Activated CD4-positive, alpha-beta memory T cell treated with anti-CD3 and anti-CD28 coated beads for 36 hours (primary cell): Measurements from ENCODE around the gene NAALADL2. TPM values are rescaled to one million over a fixed set of nuclear protein-coding genes. Genes with fewer than 3 reads are reported as not detected.
"Not testable (repeated sequence)": the region's sequence is repeated elsewhere in the genome, so short reads cannot be mapped to it uniquely, and the experiment has no call there.

ENCODE experiments used
- CTCF ChIA-PET: fragments of 350-600 bp; sonication (Branson Sonifier 250); formaldehyde crosslinking; loops from one replicate; lab custom pipeline; 2021; ENCODE audit warnings: antibody characterized with exemption, inconsistent platforms; lab: Charles Lee
- POLR2A ChIA-PET: fragments of 350-600 bp; sonication (Branson Sonifier 250); formaldehyde crosslinking; loops from one replicate; lab custom pipeline; 2021; ENCODE audit warnings: antibody characterized with exemption; lab: Charles Lee
- DNase-seq: peaks from one replicate; pipeline ENCODE4 v3.0.0-alpha.2; 2020
- H3K27ac Mint-ChIP-seq: one replicate; pipeline ENCODE4 v1.8.0; 2021; ENCODE audit warnings: mixed read lengths
- H3K27me3 Mint-ChIP-seq: one replicate; pipeline ENCODE4 v1.8.0; 2021; ENCODE audit warnings: mixed read lengths
- H3K36me3 Mint-ChIP-seq: one replicate; pipeline ENCODE4 v1.8.0; 2021; ENCODE audit warnings: mixed read lengths
- H3K4me1 Mint-ChIP-seq: one replicate; pipeline ENCODE4 v1.8.0; 2021; ENCODE audit warnings: low read depth, mixed read lengths
- H3K4me3 Mint-ChIP-seq: one replicate; pipeline ENCODE4 v1.8.0; 2021; ENCODE audit warnings: mild to moderate bottlenecking, mixed read lengths
- H3K9me3 Mint-ChIP-seq: one replicate; pipeline ENCODE4 v1.8.0; 2021; ENCODE audit warnings: mixed read lengths
- intact Hi-C: fragments of 100-400 bp; cut with micrococcal nuclease; formaldehyde crosslinking; loops from one replicate; pipeline ENCODE4 v1.15.1; 2023
- total RNA-seq, 2 experiments: library from RNA; stranded (reverse); gene quantifications; one replicate each; pipeline ENCODE4 v1.2.3, GENCODE V29; 2021

The NAALADL2 gene
- total RNA-seq, 2 experiments from 2014 or later, result not detected

DNA sequence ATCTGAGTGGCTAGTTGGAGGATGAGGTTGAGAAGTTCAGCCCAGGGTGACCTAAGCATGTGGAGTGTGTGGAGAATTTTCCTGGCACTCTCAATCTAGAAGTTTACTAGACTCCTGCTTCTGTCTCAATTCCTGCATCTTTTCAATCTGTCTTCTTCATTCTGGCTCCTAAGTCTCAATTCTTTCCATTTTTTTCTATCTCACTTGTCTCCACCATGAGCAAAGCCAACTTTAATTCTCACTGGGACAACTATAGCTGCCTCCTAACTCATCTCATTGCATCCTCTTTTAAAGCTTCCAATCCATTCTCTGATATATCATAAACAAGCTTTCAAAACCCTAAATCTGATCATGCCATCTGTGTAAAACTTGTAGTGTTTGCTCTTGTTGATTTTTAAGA lies 569.3 kb downstream of the NAALADL2 start:
- no peak for DNase-seq
- H3K27me3 Mint-ChIP-seq, result no peaks in the 10 kb centered on the region
- H3K4me1 Mint-ChIP-seq, result no peaks in the 10 kb centered on the region
- peaks cover 4% of the 10 kb centered on the region for H3K9me3 Mint-ChIP-seq
- CTCF ChIA-PET, result interaction anchor here (0.5 kb wide), 1 partner anchor 52 kb away, joined by 3 read pairs; no protein-coding TSS in a partner anchor
- H3K36me3 Mint-ChIP-seq, result no peaks in the 10 kb centered on the region
- H3K27ac Mint-ChIP-seq, result no peak overlapping the region
- POLR2A ChIA-PET, result no interaction called here
- intact Hi-C loops, result no loop called here
- no peak overlapping the region for H3K4me3 Mint-ChIP-seq

DNA sequence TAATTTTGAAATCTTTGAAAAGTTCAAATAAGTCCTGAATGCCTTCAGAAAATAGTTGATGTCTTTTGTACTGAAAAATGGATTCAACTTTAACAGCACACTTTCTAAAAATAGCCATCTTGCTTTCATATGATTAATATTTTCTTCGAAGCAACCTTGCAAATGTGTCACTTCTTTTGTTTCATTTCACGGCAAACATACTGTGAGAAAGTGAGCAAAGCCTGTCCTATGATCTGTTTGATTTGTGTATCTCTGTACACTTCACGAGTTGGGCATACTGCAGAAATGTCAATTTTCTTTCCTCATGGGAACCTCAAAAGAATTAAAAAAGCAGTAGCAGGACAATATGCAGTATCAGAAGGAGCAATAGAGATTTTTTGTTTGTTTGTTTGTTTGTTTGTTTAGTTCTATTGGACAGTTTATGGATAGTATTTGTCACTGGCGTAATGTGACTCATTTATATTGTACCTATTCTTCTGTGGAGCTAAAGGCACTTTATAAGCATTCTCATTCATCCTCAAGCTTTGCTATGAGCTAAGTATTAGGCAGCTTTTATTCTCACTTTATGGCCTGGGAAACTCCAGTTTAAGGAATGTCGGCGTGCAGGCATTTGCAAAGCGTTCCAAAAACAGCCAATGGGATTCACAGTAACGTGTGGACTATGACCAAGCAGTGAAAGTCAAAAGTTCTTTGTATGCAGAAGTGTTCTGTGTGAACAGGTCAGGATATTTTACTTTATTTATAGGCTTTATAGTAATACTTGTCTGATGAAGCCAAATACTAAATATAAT lies 572.0 kb downstream of the NAALADL2 start:
- no peak overlapping the region for H3K4me3 Mint-ChIP-seq
- no peaks in the 10 kb centered on the region for H3K4me1 Mint-ChIP-seq
- H3K36me3 Mint-ChIP-seq, result no peaks in the 10 kb centered on the region
- DNase-seq, result no peak
- intact Hi-C loops, result no loop called here
- H3K27ac Mint-ChIP-seq, result no peak overlapping the region
- peaks cover 1% of the 10 kb centered on the region for H3K9me3 Mint-ChIP-seq
- ChIA-PET POLR2A (no interaction called here), CTCF (no interaction called here)
- no peaks in the 10 kb centered on the region for H3K27me3 Mint-ChIP-seq

DNA sequence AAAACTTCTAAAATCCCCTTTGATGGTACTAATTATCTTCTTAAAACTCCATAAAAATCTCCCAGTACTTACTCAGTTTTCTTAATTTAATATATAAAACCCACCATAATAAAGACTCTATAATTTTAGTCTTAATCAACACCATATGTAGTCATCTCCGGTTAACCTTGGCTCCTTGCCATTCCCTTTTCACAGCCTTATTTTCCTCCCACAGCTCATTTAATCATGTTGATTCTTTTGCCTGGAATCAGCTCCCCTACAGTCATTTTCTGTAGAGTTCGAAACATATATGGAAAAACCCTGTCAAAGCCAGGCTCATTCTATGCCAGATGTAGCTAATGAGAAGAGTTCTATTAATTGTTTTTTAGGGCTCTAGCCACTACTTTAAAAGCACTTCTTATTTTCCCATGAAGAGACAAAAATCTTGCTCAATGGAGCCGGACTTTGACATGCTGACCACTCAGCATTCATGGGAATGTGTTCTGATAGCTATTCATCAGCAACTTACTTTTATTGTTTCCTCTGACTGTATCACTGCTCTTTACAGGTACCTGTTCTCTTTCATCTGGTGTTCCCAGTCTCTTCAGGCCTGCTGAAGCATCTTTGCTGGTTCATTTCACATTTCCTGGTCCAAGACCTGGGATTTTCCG lies 573.4 kb downstream of the NAALADL2 start:
- ChIA-PET CTCF (no interaction called here), POLR2A (no interaction called here)
- intact Hi-C loops, result no loop called here
- Mint-ChIP-seq H3K4me3 (no peak overlapping the region), H3K36me3 (no peaks in the 10 kb centered on the region), H3K9me3 (peaks cover 3% of the 10 kb centered on the region), H3K27me3 (no peaks in the 10 kb centered on the region), H3K4me1 (no peaks in the 10 kb centered on the region), H3K27ac (no peak overlapping the region)
- DNase-seq, result no peak

DNA sequence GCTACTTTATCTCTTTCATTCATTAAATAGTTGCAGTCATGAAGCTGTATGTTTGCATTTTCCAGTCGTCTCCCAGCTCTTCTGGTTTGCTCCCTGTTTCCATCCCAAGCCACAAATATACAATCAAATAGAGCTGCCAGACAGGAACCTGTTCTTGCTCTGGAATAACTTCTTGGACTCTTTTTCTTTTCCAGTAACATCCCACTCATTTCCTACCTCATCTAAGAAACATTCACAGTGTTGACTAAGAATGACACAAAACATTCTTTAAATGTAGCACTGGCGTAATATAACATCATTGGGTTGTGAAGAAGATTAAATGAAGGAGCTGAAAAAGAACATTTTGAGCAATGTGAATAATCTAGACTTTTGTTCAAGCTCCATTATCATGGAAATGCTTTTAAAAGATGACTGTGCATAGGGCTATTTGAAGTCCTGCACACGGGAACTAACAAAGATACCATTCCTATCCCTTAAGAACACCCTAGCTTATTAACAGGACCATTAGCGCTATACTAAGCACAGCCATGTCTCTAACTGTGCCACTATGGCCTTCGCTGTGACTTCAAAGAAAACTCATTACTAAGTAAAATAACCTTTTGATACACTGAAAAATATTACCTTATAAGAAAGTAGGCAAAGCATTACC lies 574.0 kb downstream of the NAALADL2 start:
- DNase-seq, result no peak
- no peaks in the 10 kb centered on the region for H3K4me1 Mint-ChIP-seq
- ChIA-PET POLR2A (no interaction called here), CTCF (no interaction called here)
- no peaks in the 10 kb centered on the region for H3K27me3 Mint-ChIP-seq
- no peaks in the 10 kb centered on the region for H3K36me3 Mint-ChIP-seq
- H3K9me3 Mint-ChIP-seq, result peaks cover 4% of the 10 kb centered on the region
- intact Hi-C loops, result no loop called here
- no peak overlapping the region for H3K27ac Mint-ChIP-seq
- no peak overlapping the region for H3K4me3 Mint-ChIP-seq

DNA sequence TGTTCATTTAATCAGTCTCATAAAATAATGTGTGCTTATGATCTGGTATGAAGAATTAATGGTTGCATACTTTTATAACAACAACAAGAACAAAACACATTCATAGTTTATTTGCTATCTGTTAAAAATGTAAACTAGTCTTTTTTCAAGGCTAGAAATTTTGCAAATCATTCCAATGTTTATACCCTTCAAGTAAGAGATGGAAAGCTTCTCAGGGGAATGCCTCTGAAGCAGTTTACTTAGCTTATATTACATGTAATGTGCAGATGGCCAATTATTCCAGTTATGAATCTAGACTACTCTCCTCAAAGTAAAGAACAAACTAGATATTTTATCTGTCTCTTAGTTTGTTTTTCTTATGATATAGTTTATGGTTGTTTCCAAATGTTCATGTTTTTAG lies 575.4 kb downstream of the NAALADL2 start:
- POLR2A ChIA-PET, result no interaction called here
- CTCF ChIA-PET, result no interaction called here
- Mint-ChIP-seq H3K27me3 (no peaks in the 10 kb centered on the region), H3K36me3 (no peaks in the 10 kb centered on the region), H3K9me3 (peaks cover 12% of the 10 kb centered on the region), H3K27ac (no peak overlapping the region), H3K4me1 (no peaks in the 10 kb centered on the region), H3K4me3 (no peak overlapping the region)
- intact Hi-C loops, result no loop called here
- DNase-seq, result no peak

DNA sequence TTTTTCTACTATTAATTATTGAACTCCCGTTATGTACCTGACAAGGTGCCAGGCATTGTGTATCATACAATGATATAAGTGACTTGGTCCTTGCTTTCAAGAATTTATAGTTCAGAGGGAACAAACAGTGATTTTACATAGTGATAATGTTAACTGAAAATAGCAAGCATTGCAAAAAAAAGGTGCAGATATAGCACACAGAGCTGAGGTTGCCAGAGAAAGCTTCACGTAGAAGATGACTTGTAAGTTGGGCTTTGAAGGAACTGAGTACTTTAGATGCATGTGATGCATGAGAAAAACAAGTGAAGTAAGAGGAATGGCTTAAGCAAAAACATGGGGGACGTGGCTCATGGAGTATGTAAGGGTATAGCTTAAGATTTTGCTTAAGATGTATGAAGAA lies 584.5 kb downstream of the NAALADL2 start:
- Mint-ChIP-seq H3K27ac (no peak overlapping the region), H3K36me3 (no peaks in the 10 kb centered on the region), H3K4me1 (no peaks in the 10 kb centered on the region), H3K27me3 (no peaks in the 10 kb centered on the region), H3K4me3 (no peak overlapping the region), H3K9me3 (peaks cover 16% of the 10 kb centered on the region)
- POLR2A ChIA-PET, result no interaction called here
- no peak for DNase-seq
- intact Hi-C loops, result no loop called here
- CTCF ChIA-PET, result no interaction called here

DNA sequence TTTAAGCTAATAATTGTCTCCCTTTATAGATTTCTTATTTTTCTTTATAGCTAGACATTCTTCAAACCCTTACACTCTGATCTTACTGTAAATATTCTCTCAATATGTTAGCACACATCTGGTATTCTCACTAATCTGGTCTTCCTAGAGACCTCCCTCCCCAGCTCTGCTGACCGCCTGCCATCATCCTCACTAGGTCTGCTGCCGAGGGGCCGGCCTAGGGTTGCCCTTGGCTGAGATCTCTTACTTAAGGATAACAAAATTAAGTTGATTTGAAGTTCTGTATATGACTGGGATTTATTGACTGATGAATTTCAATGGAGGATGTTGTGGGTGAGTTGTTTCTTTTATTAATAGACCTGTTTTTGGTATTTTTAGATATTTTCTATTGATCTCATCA lies 586.6 kb downstream of the NAALADL2 start:
- DNase-seq, result no peak
- Mint-ChIP-seq H3K27ac (no peak overlapping the region), H3K4me1 (no peaks in the 10 kb centered on the region), H3K4me3 (no peak overlapping the region), H3K36me3 (no peaks in the 10 kb centered on the region), H3K27me3 (no peaks in the 10 kb centered on the region), H3K9me3 (peaks cover 1% of the 10 kb centered on the region)
- ChIA-PET POLR2A (no interaction called here), CTCF (no interaction called here)
- intact Hi-C loops, result no loop called here

DNA sequence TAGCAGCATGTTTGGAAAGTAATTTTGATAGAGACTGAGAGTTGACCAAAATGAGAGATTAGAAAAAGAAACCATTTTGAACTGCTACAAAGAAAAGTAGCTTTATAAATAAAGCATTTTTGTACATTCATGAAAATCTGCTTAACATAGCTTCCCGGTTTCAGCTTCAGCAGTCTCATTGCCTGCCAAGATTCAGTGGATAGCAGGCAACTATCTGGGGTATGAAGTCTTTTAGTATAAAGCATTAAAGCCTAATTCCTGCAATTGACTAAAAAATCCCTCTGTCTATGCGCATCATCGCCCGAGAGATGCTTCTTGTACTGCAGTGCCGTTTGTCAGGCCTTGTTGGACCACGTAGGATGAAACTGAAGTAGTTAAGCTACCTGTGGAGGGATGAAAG lies 588.4 kb downstream of the NAALADL2 start:
- H3K36me3 Mint-ChIP-seq, result no peaks in the 10 kb centered on the region
- H3K9me3 Mint-ChIP-seq, result no peaks in the 10 kb centered on the region
- no peaks in the 10 kb centered on the region for H3K27me3 Mint-ChIP-seq
- no peak overlapping the region for H3K4me3 Mint-ChIP-seq
- DNase-seq, result no peak
- ChIA-PET POLR2A (no interaction called here), CTCF (no interaction called here)
- H3K4me1 Mint-ChIP-seq, result no peaks in the 10 kb centered on the region
- intact Hi-C loops, result no loop called here
- no peak overlapping the region for H3K27ac Mint-ChIP-seq

DNA sequence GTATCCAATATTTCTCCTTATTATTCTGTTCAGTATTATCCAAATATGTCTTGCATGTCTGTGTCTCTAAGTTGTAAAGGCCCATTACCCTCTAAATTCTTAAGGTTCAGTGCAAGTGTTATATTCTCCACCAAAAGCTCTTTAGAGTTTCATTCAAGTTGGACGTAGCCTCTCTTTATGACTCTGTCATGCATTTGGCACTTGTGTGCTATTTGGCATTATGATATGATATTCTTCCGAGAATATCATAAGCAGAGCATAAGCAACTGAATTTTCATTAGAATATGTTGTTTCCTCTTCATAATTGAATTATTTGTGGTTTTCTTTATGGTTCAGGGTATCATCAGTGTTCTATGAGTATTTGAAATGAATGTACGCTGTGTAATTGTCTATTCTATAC lies 594.2 kb downstream of the NAALADL2 start:
- ChIA-PET POLR2A (no interaction called here), CTCF (no interaction called here)
- H3K36me3 Mint-ChIP-seq, result no peaks in the 10 kb centered on the region

DNA sequence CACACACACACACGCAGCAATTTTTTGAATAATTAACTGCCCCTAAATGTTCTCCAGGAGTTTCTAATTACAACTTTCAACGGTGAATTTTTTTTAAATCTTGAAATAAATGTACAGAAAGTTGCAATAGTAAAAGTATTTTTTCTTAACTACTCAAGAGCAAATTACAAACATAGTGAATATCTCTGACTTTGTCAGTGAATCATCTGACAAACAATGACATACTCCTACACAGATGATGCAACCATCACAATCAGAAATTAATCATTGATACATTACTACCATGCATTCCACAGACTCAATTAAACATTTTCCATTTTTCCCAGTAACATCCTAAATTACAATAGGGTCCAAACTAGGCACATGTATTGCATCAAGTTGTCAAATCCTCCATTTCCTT lies 597.3 kb downstream of the NAALADL2 start:
- no peaks in the 10 kb centered on the region for H3K36me3 Mint-ChIP-seq
- H3K27me3 Mint-ChIP-seq, result no peaks in the 10 kb centered on the region
- H3K4me1 Mint-ChIP-seq, result no peaks in the 10 kb centered on the region
- ChIA-PET POLR2A (no interaction called here), CTCF (no interaction called here)
- H3K27ac Mint-ChIP-seq, result no peak overlapping the region
- peaks cover 10% of the 10 kb centered on the region for H3K9me3 Mint-ChIP-seq
- DNase-seq, result no peak
- no peak overlapping the region for H3K4me3 Mint-ChIP-seq
- intact Hi-C loops, result no loop called here

More for the DNA sequence above, 594.2 kb downstream of the NAALADL2 start:
- Mint-ChIP-seq H3K27ac (no peak overlapping the region), H3K9me3 (no peaks in the 10 kb centered on the region), H3K4me3 (no peak overlapping the region), H3K27me3 (no peaks in the 10 kb centered on the region), H3K4me1 (no peaks in the 10 kb centered on the region)
- intact Hi-C loops, result no loop called here
- DNase-seq, result no peak

DNA sequence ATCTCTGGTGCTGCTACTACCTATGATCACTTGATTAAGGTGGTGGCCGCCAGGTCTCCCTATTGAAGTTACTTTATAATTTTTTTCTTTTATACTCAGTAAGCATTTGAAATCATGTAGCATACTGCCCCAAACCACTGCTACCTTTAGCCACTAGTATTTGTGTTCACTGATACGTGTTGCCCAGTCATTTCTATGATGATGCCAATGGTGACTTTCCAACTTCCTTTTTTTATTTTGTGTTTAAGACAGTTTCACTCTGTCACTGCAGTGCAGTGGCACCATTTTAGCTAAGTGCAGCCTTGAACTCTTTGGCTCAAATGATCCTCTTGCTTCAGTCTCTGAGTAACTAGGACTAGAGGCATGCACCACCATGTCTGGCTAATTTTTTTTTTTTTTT lies 598.2 kb downstream of the NAALADL2 start:
- no peak overlapping the region for H3K4me3 Mint-ChIP-seq
- DNase-seq, result no peak
- intact Hi-C loops, result no loop called here
- no peaks in the 10 kb centered on the region for H3K4me1 Mint-ChIP-seq
- no peaks in the 10 kb centered on the region for H3K27me3 Mint-ChIP-seq
- ChIA-PET POLR2A (no interaction called here), CTCF (no interaction called here)
- peaks cover 15% of the 10 kb centered on the region for H3K9me3 Mint-ChIP-seq
- no peaks in the 10 kb centered on the region for H3K36me3 Mint-ChIP-seq
- no peak overlapping the region for H3K27ac Mint-ChIP-seq

DNA sequence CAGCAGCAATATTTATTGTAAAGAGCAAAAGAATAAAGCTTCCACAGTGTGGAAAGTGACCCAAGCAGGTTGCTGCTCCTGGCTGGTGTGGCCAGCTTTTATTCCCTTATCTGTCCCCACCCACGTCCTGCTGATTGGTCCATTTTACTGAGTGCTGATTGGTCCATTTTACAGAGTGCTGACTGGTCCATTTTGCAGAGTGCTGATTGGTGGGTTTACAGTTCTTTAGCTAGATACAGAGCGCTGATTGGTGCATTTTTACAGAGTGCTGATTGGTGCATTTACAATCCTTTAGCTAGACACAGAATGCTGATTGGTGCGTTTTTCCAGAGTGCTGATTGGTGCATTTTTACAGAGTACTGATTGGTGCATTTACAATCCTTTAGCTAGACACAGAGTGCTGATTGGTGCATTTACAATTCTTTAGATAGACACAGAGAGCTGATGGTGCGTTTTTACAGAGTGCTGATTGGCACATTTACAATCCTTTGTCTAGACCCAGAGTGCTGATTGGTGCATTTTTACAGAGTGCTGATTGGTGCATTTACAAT lies 601.8 kb downstream of the NAALADL2 start:
- H3K4me3 Mint-ChIP-seq, H3K27ac Mint-ChIP-seq, CTCF ChIA-PET, POLR2A ChIA-PET, intact Hi-C loops, H3K4me1 Mint-ChIP-seq, DNase-seq, H3K27me3 Mint-ChIP-seq, H3K36me3 Mint-ChIP-seq: not testable (repeated sequence)
- peaks cover 18% of the 10 kb centered on the region for H3K9me3 Mint-ChIP-seq
